Vagina (tissue), 2 donors: ENCODE data around the gene S100B.

Experiments used
- POLR2A ChIP-seq, 2 donors: fragments of 450-650 bp; IDR thresholded peaks; one replicate each; pipeline ENCODE4 v1.6.1; 2017; ENCODE audit warnings: antibody characterized with exemption in 2 of 2, mild to moderate bottlenecking in 2 of 2, moderate library complexity in 2 of 2
- TF ChIP-seq, protein P1 (sequence below), 3 experiments: fragments of 450-650 bp in 2 of 3; fragments of 200-600 bp in 1 of 3; sonication (generic) in 1 of 3; IDR thresholded peaks; one replicate each; pipeline ENCODE4 v1.5.1; 2017 to 2019; ENCODE audit warnings: antibody characterized with exemption in 3 of 3, mild to moderate bottlenecking in 2 of 3, moderate library complexity in 2 of 3

DNA sequence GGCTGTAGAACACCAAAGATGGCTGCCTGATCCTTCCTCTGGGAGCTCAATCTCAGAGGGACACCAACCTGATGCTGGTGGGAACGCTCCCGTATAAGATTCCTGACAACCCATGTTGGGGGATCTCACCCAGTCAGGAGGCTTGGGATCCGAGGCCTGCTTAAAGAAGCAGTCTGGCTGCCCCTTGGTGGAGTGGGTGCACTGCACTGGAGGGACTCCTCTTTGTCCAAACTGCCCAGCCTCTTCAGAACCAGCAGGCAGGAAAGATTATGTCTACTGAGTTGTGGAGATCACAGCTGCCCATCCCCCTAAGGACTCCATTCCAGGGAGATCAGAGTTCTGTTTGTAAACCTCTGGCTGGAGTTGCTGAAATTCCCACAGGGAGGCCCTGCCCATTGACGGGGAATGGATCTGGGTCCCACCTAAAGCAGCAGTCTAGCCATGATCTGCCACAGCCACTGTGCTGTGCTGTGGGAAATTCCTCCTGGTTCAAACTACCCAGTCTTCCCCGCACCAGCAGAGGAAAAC is 23.0 kb downstream of the S100B start:
- no peak for TF ChIP-seq POLR2A (IDR thresholded peaks at IDR 0.05)
- TF ChIP-seq, protein P1, sequence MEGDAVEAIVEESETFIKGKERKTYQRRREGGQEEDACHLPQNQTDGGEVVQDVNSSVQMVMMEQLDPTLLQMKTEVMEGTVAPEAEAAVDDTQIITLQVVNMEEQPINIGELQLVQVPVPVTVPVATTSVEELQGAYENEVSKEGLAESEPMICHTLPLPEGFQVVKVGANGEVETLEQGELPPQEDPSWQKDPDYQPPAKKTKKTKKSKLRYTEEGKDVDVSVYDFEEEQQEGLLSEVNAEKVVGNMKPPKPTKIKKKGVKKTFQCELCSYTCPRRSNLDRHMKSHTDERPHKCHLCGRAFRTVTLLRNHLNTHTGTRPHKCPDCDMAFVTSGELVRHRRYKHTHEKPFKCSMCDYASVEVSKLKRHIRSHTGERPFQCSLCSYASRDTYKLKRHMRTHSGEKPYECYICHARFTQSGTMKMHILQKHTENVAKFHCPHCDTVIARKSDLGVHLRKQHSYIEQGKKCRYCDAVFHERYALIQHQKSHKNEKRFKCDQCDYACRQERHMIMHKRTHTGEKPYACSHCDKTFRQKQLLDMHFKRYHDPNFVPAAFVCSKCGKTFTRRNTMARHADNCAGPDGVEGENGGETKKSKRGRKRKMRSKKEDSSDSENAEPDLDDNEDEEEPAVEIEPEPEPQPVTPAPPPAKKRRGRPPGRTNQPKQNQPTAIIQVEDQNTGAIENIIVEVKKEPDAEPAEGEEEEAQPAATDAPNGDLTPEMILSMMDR (IDR thresholded peaks at IDR 0.05): no peak
